GM21360 (cell line): ENCODE data around the gene RNF113B.

Experiments
- ATAC-seq: cut with Tn5 transposase; IDR thresholded peaks from one replicate; pipeline ENCODE4 v1.9.1; 2021; ENCODE audit warnings: mild to moderate bottlenecking, moderate library complexity; ENCODE audit not compliant: unreplicated experiment

Gene RNF113B

DNA sequence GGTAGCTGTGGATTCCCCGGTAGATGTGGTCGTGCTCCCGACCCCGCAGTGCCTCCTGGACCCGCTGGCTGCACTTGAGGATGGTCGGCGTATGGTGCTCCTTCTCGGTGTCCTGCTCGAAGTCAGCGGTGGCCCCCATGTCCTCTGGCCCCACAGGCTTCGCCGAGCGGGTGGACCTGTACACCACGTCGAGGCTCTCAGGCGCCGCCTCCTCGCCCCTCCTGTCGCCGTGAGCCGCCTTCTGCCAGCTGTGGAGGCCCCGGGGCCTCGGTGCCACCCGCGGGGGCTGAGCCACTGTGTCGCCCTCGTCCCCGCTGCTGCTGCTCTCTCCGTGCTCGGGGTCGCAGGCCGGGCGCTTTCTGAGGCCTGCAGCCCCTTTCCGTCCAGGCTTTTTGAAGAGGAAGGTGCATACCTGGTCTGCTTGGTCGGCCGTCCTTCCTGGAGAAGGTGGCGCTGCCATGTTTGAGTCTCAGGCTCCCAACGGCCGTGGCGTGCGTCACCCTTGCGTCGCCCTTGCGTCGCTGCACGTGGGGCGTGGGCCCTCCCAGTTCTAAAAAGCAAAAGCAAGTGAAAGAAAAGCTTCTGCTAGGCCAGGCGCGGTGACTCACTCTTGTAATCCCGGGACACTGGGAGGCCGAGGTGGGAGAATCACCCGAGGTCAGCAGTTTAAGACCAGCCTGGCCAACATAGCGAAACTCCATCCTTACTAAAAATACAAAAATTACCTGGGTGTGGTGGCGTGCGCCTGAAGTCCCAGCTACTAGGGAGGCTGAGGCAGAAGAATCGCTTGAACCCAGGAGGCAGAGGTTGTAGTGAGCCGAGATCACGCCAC lies at the start of gene RNF113B:
TSS of gene RNF113B (minus strand) at position 493 of the 832 bp plus-strand sequence. CDS start at position 460, 33 bp downstream.
- no peak for ATAC-seq

DNA sequence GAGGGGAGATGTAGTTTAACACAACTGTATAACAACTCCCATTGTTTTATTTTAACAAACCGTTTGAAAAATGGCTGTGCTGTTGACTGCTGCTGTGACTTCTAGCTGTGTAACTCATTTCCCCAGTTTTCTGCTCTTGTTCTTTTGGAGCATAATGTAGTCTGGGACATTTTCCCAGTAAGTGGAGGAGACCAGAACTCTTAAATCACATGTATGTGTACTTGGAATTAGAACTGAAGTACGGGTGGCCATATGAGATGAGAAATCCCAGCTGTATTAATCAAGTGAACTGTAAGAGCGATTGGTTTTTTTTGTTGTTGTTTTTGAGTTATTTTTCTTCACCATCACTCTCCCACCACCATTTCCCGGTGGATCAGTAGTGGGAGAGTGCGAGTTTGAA lies 49.4 kb upstream of the RNF113B start:
- no peak for ATAC-seq

DNA sequence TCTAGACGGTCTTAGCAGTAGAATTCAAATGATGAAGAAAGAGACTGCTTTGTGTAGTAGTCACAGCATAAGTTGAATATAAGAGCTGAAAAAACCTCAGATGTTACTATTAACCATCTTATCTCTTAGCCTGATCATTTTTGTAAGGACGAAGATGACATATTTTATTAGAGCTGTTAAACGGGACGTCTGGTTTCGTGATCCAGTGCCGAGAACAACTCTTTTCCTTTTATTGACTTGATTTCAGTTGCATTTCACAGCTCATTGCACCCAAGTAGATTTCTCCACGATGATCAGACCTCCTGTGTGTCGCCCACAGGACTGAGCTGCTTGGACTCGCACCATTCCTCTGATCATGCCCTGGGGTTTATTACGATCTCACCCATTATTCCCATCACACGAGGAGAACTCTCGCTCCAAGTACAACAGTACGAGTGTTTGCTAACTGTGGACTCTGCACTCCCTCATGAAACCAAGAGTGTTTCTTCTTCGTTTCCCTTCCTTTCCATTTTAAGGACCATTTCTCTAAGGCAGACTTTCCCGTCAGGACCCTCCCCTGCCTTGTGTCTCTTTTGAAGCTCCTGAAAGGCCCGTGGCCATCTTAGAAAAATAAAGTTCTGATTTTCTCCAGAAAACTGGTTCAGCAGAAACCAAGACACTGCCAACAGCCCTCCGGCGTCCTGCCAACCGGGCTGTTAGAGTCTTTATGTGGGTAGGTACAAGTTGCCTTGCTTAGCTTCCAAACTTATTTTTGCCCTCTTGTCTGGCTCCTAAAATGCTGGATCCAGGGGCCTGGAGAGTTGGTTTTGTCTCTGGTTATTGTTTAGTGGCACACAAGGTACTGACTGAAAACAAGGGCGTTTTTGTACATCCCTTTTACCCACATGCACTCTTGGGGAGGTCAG lies 48.2 kb upstream of the RNF113B start:
- no peak for ATAC-seq

GRCh38 chr13:98224557-98224956 lies 47.5 kb upstream of the RNF113B start:
- no peak for ATAC-seq

DNA sequence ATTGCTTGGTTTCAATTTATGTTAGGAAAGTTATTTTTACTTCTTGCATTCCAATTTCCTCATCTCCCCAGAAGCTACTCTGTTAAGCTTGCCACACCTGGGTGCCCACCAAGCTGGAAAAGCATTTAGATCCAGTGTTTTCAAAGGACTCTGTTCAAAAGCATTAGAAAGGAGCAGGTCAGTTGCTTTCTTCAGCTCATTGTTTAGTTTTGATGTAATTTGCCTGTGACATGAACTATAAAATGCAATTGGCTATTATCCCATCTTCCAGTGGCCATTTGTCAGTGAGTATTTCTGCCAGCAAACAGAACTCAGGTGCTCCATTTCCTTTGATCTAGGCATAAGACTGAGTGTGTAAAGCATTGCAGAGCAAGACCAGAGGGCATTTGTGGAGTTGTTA lies 46.7 kb upstream of the RNF113B start:
- no peak for ATAC-seq

- no peak for ATAC-seq
Observed at GRCh38 chr13:98222816-98223215, 45.7 kb upstream of the RNF113B start.

DNA sequence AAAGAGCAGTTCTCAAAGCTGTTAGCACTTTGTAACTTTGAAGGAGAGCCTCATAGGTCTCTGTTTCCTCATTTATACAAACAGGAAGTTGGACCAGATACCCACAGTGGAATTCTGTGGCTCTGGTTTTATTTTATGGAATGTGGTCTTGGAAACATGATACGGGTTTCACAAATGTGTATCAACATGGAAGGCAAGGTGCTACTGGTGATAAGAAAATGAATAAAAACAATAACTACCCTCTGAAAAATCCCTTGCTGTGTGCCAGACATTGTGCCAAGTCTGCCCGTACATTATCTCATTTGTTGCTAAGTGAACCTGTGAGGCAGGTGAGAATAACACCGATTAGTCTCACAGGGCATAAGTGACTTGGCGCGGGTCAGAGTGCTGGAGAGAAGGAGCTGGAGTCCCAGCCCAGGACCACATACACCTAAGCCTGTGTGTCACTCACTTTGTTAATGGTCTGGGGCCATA lies 45.0 kb upstream of the RNF113B start:
- ATAC-seq = no peak

DNA sequence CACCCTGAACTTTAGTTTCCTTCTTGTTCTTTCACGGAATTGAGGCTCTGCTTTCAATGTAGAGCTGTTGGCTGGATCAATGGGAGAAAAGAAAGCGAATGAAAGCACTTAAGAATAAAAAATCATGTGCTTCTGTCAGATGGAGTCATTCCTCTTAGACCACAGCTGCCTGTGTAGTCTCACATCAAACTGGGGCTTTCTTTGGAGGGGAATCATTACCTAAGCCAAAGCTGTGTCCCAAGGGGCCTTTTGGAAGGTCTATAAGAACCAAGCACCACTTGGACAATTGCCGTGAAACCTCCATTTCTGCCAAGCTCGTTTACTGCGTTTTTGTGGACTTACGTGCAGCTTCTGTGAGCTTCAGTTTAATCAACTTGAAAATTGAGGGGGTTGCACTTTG lies 44.2 kb upstream of the RNF113B start:
- no peak for ATAC-seq

DNA sequence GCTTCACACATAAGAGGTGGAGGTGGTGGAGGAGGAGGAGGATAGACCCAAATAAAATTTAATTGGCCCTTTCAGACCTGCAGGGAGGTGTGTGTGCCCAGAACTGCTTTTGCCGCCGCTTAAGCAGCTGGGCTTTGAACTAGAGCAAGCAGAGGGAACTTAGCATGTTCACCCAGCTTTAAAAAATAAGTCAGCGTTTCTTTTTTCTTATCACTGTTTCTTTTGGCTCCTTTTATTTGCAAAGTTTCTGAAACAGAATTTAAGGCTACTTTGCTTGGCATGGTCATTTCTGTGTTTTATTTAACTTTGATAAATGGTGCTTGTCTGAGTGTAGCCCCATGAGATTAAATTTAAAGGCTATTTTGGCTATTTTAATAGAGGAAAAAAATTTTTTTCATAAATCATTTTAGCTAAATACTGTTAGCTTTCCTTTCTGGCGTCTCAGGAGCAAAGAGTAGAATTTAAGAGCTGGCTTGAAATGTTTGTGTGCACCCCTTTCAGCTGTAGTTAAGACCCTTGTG lies 43.3 kb upstream of the RNF113B start:
- no peak for ATAC-seq

GRCh38 chr13:98219685-98220084 lies 42.6 kb upstream of the RNF113B start:
- ATAC-seq = no peak

- ATAC-seq = no peak
Observed at GRCh38 chr13:98217597-98217996, 40.5 kb upstream of the RNF113B start.

DNA sequence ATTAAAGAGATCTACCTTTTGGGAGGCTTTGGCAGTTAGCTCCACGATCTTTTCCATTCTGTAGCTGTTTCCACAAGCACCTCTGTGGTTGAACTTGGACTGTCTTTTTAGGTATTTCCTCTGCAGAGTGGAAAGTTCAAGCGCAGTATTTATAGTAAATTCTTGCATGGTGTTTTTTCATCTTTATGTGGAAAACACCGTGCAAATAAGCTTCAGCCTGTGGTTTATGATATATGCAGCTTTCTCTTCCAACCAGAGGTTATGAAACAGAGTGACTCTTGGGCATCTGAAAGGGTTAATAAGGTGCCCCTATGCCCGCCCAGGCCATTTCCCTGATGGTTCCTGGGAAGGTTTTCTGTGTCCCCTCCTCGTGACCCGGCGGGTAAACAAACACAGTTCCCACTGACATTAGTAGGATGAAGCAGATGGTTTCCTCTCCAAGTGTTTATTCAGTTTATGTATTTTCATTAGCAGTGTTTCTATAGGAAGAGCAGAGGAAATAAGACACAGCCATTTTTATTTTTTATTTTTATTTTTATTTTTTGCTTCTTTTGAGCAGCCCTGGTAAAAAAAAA lies 39.7 kb upstream of the RNF113B start:
- no peak for ATAC-seq

DNA sequence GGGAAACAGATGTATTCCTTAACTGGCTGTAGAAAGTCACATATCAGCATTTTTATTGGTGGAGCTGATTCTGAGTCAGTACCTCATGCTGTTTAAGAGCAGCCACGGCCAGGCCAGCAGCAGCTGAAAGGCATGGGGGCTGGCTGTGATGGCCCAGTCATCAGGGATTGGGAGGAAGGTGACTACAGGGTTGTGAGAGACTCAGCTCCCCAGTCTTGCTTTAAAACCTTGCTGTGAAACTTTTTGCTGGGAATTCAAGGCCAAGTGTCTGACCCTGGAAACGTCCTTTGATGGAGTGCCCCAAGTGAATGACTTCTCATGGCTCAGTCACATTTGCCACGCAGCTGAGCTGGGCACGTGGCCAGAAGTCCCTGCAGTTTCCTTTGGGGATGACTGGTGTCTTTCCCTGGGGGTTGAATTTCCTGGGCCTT lies 39.1 kb upstream of the RNF113B start:
- no peak for ATAC-seq

GRCh38 chr13:98215508-98215907 lies 38.4 kb upstream of the RNF113B start:
- ATAC-seq = no peak

DNA sequence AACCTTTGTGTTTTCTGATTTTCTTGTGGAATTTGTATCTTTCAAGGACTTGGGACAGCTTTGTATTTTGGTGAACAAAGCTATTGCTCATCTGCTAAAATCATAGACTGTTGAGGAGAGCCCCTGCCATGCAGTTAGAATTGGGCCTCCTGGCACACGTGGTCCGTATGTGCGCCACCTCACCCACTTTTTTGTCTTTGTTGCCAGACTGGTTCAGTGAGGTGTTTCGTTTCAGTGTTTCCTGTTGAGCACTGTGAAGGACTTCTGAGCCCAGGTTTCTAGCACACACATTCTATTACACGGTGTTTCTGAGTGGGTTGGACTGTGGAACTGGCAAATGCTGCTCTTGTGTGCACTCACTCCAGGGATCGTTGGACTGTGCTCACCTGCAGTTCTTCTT lies 37.6 kb upstream of the RNF113B start:
- ATAC-seq = no peak

DNA sequence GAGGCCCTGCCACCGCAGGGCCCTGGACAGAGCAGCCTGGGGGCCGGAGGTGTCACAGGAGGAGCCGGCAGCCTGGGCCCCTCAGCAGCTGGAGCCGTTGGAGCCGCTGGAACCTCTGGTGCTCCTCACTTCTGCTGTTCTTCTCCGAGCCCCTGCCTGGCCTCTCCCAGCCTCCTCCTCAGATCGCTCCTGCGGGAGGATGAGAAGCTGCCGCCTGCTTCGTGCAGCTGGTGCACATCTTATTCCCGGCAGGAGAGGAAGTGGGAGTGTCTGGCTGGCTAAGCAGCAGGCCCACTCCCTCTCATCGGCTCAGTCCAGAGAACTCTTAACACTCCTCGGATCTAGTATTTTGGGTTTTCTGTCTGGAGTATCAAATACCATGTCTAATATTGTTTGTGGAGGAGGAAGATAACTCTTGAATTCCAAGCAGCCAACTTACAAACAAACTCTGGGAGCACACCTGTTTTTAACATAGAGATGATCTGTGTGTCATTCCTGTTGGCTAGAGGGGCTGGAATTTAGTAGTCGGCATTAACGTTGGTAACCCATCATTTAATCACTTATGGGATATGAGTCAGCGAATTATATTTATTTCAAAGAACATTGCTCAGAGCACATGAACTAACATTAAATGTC lies 37.1 kb upstream of the RNF113B start:
- no peak for ATAC-seq

DNA sequence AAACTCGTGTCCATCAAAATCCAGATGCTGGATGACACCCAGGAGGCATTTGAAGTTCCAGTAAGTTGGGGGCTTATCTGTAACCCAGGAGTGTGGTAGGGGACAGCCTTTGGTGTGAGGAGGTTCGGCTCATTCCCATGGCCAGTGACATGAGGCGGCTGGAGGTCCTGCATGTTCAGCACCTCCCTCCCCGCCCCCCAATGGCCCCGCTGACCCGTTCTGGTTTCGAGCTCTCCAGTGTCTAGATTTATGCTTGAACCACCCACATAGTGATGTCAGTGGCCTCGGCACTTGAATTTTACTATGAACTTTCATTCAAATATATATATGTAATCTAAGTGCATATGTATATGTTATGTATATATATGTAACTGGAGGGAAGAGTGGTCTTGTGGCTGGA lies 36.3 kb upstream of the RNF113B start:
- ATAC-seq = no peak

DNA sequence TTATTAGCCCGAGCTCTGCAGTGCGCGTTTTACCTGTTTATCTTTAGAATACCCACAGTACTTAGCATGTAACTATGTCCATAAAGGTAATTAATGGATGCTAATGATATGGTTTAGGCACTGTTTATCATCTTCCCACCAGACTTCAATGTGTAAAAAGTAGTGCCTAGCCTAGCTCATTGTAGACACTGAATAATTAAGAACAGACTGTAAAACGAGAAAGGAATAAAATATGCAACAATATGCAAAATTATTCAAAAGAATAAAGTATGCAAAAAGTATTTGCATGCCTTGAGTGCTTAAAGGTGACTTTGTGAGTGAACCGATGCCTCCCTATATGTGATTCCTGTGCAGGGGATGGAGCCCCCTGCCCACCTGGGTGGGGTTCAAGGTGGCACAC lies 35.7 kb upstream of the RNF113B start:
- no peak for ATAC-seq

DNA sequence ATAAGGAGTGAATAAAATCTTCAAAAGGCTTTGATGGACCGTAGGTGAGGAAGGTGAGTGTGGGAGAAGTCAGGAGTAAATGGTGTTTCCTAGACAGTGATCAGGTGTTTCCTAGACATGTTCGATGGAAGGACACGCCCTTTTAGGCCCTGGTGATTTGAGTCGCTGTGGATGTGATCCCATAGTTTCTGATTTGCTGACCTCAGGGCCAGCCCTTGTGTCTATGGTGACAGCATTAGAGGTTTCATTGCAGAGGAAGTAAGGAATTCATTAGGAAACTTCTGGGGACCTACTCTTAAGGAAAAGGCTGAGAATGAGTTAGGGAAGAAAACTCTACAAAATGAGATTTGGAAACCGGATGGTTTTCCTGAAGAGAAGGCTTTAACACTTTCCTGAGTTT lies 31.5 kb upstream of the RNF113B start:
- ATAC-seq = no peak

GRCh38 chr13:98207416-98207815 lies 30.3 kb upstream of the RNF113B start:
- no peak for ATAC-seq

DNA sequence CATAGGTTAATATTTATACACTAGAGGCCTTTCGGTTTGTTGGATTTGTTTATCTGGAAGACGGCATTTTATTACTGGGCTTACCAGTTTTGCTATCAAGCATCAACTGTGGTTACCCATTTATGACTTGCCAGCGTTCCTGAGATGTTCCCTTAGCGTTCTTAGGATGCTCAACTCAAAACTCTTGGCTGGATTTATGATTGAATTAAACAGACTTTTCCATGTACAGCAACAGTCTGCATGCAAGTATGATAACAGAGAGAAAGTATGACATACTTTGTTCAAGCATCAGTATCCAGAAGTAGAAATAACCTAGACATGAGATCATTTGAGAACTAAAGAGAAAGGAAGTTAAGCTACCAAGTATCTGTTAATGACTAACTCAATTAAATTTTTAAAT lies 29.9 kb upstream of the RNF113B start:
- no peak for ATAC-seq
